Loucy (cell line): ENCODE results near the gene PODN.

Source experiments
- H2AFZ ChIP-seq: fragments of 200-600 bp; sonication (generic); 2 replicates; pipeline ENCODE4 v1.6.0; 2016; ENCODE audit warnings: antibody characterized with exemption, mild to moderate bottlenecking, low read length, moderate library complexity
- H3F3A ChIP-seq: fragments of 200-600 bp; 2 replicates; pipeline ENCODE4 v1.6.0; 2016; ENCODE audit warnings: antibody characterized with exemption, low read depth, mild to moderate bottlenecking
- H3K27me3 ChIP-seq: fragments of 200-600 bp; sonication (generic); 2 replicates; pipeline ENCODE4 v1.6.1; 2014; ENCODE audit warnings: low read length, mild to moderate bottlenecking; ENCODE audit not compliant: insufficient read depth, poor library complexity, severe bottlenecking
- H3K36me3 ChIP-seq: fragments of 200-600 bp; sonication (generic); 2 replicates; pipeline ENCODE4 v1.6.1; 2016; ENCODE audit warnings: low read length; ENCODE audit not compliant: insufficient read depth
- H3K4me1 ChIP-seq: fragments of 200-600 bp; sonication (generic); 2 replicates; pipeline ENCODE4 v1.5.1; 2014; ENCODE audit warnings: low read length, mild to moderate bottlenecking; ENCODE audit not compliant: insufficient read depth, poor library complexity, severe bottlenecking
- H3K4me2 ChIP-seq: fragments of 200-600 bp; sonication (generic); 2 replicates; pipeline ENCODE4 v1.6.0; 2014; ENCODE audit warnings: antibody characterized with exemption, low read length, low read depth, mild to moderate bottlenecking; ENCODE audit not compliant: poor library complexity, severe bottlenecking
- H3K4me3 ChIP-seq: fragments of 200-600 bp; sonication (generic); 2 replicates; pipeline ENCODE4 v1.5.1; 2014; ENCODE audit warnings: low read length, mild to moderate bottlenecking, mixed read lengths; ENCODE audit not compliant: poor library complexity, severe bottlenecking
- H3K79me2 ChIP-seq: fragments of 200-600 bp; sonication (generic); 2 replicates; pipeline ENCODE4 v1.6.1; 2014; ENCODE audit warnings: low read length; ENCODE audit not compliant: insufficient read depth
- H3K9ac ChIP-seq: fragments of 200-600 bp; sonication (generic); 2 replicates; pipeline ENCODE4 v1.6.0; 2014; ENCODE audit warnings: mild to moderate bottlenecking, low read depth, low read length, moderate library complexity; ENCODE audit not compliant: poor library complexity, severe bottlenecking
- H3K9me2 ChIP-seq: fragments of 200-600 bp; sonication (generic); replicated peaks from 2 replicates; pipeline ENCODE4 v1.6.1; 2016; ENCODE audit warnings: low read depth, low read length, mixed read lengths
- H3K9me3 ChIP-seq: fragments of 200-600 bp; sonication (generic); 2 replicates; pipeline ENCODE4 v1.6.1; 2014; ENCODE audit warnings: mild to moderate bottlenecking, antibody characterized with exemption, low read length, low read depth; ENCODE audit not compliant: insufficient read depth
- H4K20me1 ChIP-seq: fragments of 200-600 bp; sonication (generic); 2 replicates; pipeline ENCODE4 v1.6.0; 2014; ENCODE audit warnings: antibody characterized with exemption, low read length, mild to moderate bottlenecking; ENCODE audit not compliant: insufficient read depth, poor library complexity, severe bottlenecking
- EZH2phosphoT487 ChIP-seq: fragments of 200-600 bp; IDR thresholded peaks from 2 replicates; pipeline ENCODE4 v1.6.1; 2018; ENCODE audit warnings: antibody characterized with exemption, mild to moderate bottlenecking, moderate library complexity, borderline replicate concordance
- TF ChIP-seq, protein P1 (sequence below): fragments of 200-600 bp; sonication (generic); conservative IDR thresholded peaks from 2 replicates; pipeline ENCODE4 v1.5.1; 2014; ENCODE audit warnings: mild to moderate bottlenecking, antibody characterized with exemption, low read length

The PODN gene

DNA sequence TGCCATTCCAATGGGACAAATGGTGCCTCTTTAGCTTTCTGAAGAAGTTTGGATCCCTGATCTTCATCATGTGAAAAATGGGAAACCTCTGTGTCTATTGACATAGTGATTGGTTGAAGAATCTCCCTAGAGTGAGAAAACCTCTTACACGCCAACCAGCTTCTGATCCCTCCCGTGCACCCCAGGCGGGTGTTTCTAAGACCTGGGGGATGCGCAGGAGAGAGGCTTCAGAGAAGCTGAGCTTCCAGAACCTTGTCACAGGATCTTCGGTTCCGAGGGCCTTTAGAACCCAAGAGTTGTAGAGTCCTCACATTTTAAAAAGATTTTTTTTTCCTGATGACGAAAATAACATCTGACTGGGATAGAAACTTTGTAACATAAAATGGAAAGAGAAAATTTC lies 11.3 kb downstream of the PODN start:
- Histone ChIP-seq H3K9ac (no peak overlapping the region), H3K4me3 (no peak overlapping the region), H3K9me3 (no peaks in the 10 kb centered on the region), H3K4me1 (no peaks in the 10 kb centered on the region), H3K9me2 (no peaks in the 10 kb centered on the region), H3K27me3 (no peaks in the 10 kb centered on the region), H4K20me1 (no peaks in the 10 kb centered on the region), H3F3A (no peaks in the 10 kb centered on the region), H3K36me3 (no peaks in the 10 kb centered on the region), H3K79me2 (no peaks in the 10 kb centered on the region), H3K4me2 (no peak overlapping the region), H2AFZ (no peak overlapping the region)
- TF ChIP-seq, protein P1, sequence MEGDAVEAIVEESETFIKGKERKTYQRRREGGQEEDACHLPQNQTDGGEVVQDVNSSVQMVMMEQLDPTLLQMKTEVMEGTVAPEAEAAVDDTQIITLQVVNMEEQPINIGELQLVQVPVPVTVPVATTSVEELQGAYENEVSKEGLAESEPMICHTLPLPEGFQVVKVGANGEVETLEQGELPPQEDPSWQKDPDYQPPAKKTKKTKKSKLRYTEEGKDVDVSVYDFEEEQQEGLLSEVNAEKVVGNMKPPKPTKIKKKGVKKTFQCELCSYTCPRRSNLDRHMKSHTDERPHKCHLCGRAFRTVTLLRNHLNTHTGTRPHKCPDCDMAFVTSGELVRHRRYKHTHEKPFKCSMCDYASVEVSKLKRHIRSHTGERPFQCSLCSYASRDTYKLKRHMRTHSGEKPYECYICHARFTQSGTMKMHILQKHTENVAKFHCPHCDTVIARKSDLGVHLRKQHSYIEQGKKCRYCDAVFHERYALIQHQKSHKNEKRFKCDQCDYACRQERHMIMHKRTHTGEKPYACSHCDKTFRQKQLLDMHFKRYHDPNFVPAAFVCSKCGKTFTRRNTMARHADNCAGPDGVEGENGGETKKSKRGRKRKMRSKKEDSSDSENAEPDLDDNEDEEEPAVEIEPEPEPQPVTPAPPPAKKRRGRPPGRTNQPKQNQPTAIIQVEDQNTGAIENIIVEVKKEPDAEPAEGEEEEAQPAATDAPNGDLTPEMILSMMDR = no peak
- TF ChIP-seq EZH2phosphoT487 = no peak

DNA sequence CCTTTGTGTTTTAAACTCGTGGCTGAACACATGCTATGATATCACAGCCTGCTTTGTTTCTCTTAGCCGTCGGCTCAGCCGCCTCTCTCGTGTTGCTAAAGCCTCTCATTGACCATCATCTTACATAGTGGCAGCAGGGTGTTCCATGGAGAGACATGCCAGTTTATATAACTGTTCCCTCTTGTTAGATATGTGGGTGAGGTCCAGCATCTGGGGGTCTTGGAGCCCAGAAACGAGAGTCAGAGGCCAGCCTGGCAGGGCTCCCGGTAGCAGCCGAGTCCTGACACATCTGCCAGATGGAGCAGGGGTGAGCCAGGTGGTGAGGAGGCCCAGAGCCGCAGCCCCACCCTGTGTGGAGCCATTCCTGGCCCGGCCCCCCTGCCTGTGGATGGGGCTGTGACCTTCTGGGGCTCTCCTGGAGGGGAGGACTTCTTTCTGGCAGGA lies 11.9 kb downstream of the PODN start:
- Histone ChIP-seq H3K4me3 (no peak overlapping the region), H3K9me3 (no peaks in the 10 kb centered on the region), H3K4me2 (no peak overlapping the region), H3K9me2 (no peaks in the 10 kb centered on the region), H3K4me1 (no peaks in the 10 kb centered on the region), H3F3A (no peaks in the 10 kb centered on the region), H3K79me2 (no peaks in the 10 kb centered on the region), H3K36me3 (no peaks in the 10 kb centered on the region), H2AFZ (no peak overlapping the region), H4K20me1 (no peaks in the 10 kb centered on the region), H3K27me3 (no peaks in the 10 kb centered on the region), H3K9ac (no peak overlapping the region)
- TF ChIP-seq EZH2phosphoT487 = no peak
- TF ChIP-seq, protein P1 = no peak

- Histone ChIP-seq H3K9me2 (no peaks in the 10 kb centered on the region), H3K27me3 (no peaks in the 10 kb centered on the region), H2AFZ (no peak overlapping the region), H3F3A (no peaks in the 10 kb centered on the region), H3K79me2 (no peaks in the 10 kb centered on the region), H4K20me1 (no peaks in the 10 kb centered on the region), H3K4me2 (no peak overlapping the region), H3K9me3 (no peaks in the 10 kb centered on the region), H3K4me3 (no peak overlapping the region), H3K9ac (no peak overlapping the region), H3K36me3 (no peaks in the 10 kb centered on the region), H3K4me1 (no peaks in the 10 kb centered on the region)
- TF ChIP-seq EZH2phosphoT487 = no peak
- TF ChIP-seq, protein P1 = no peak
Observed at GRCh38 chr1:53074313-53075154, 12.5 kb downstream of the PODN start.
